B cell (primary cell): Measurements from ENCODE around the gene ZFAND6. TPM values are rescaled to one million over a fixed set of nuclear protein-coding genes. Genes with fewer than 3 reads are reported as not detected.
A peak's percentile ranks its signal among the peaks of the same experiment; 100 is the strongest.

Experiments
- ATAC-seq: fragments of 200-7000 bp; cut with Tn5 transposase; one replicate; pipeline ENCODE4 v1.10.0; 2021; ENCODE audit warnings: low read depth, mild to moderate bottlenecking, moderate number of reproducible peaks, moderate library complexity
- CTCF ChIA-PET: fragments of 350-600 bp; sonication (Branson Sonifier 250); formaldehyde crosslinking; loops from one replicate; lab custom pipeline; 2021; ENCODE audit warnings: antibody characterized with exemption, inconsistent platforms; lab: Charles Lee
- POLR2A ChIA-PET: fragments of 350-600 bp; sonication (Branson Sonifier 250); formaldehyde crosslinking; loops from one replicate; lab custom pipeline; 2021; ENCODE audit warnings: antibody characterized with exemption; lab: Charles Lee
- DNase-seq: peaks from one replicate; pipeline ENCODE4 v3.0.0; 2013
- H2AFZ ChIP-seq: 2 replicates; pipeline ENCODE4 v1.6.1; 2012; ENCODE audit warnings: mild to moderate bottlenecking, low read depth, low read length; ENCODE audit not compliant: insufficient read depth, poor library complexity, severe bottlenecking
- H3K27ac ChIP-seq, 2 donors: 1 replicate in 1 of 2; 2 replicates in 1 of 2; pipeline ENCODE4 v1.5.1; 2012 to 2013; ENCODE audit warnings: low read length in 2 of 2, mild to moderate bottlenecking in 2 of 2, moderate library complexity in 1 of 2
- H3K27me3 ChIP-seq, 4 experiments: fragments of 200-600 bp in 1 of 4; sonication (generic) in 1 of 4; replicated peaks in 1 of 4; 1 replicate in 2 of 4; 2 replicates in 2 of 4; pipeline versions ENCODE4 v1.6.1 to v1.7.0; 2013 to 2016; ENCODE audit warnings: low read length in 3 of 4, mild to moderate bottlenecking in 2 of 4, mixed read lengths in 1 of 4, moderate library complexity in 1 of 4; ENCODE audit not compliant: insufficient read depth in 4 of 4, control insufficient read depth in 3 of 4; ENCODE audit errors: control extremely low read depth in 1 of 4
- H3K36me3 ChIP-seq, 2 experiments: replicated peaks in 1 of 2; 1 replicate in 1 of 2; 2 replicates in 1 of 2; pipeline versions ENCODE4 v1.6.1 to v1.7.1; 2013; ENCODE audit warnings: low read length in 1 of 2; ENCODE audit not compliant: insufficient read depth in 2 of 2, control insufficient read depth in 1 of 2; ENCODE audit errors: control extremely low read depth in 1 of 2, extremely low read depth in 1 of 2
- H3K4me1 ChIP-seq, 2 donors: fragments of 200-600 bp in 1 of 2; sonication (generic) in 1 of 2; 1 replicate in 1 of 2; 2 replicates in 1 of 2; pipeline versions ENCODE4 v1.5.1 to v1.6.1; 2013 to 2017; ENCODE audit warnings: low read length in 2 of 2; ENCODE audit not compliant: control insufficient read depth in 2 of 2, insufficient read depth in 2 of 2
- H3K4me2 ChIP-seq: replicated peaks from 2 replicates; pipeline ENCODE3; 2012; ENCODE audit warnings: mild to moderate bottlenecking, low read depth, low read length; ENCODE audit not compliant: poor library complexity, severe bottlenecking
- H3K4me3 ChIP-seq, 5 experiments: fragments of 200-600 bp in 1 of 5; sonication (generic) in 1 of 5; 1 replicate in 3 of 5; 2 replicates in 2 of 5; pipeline versions ENCODE4 v1.5.1 to v1.7.0; 2011 to 2016; ENCODE audit warnings: low read length in 4 of 5, mild to moderate bottlenecking in 4 of 5, low read depth in 2 of 5, control low read depth in 1 of 5, moderate library complexity in 1 of 5; ENCODE audit not compliant: insufficient read depth in 1 of 5; ENCODE audit errors: control extremely low read depth in 1 of 5, extremely low read depth in 1 of 5
- H3K79me2 ChIP-seq: fragments of 200-600 bp; sonication (generic); one replicate; pipeline ENCODE4 v1.6.0; 2016; ENCODE audit warnings: low read length; ENCODE audit not compliant: control insufficient read depth, insufficient read depth
- H3K9ac ChIP-seq: fragments of 200-600 bp; sonication (generic); 2 replicates; pipeline ENCODE4 v1.6.1; 2017; ENCODE audit warnings: mild to moderate bottlenecking, low read length, moderate library complexity
- H3K9me3 ChIP-seq, 3 donors: one replicate each; pipeline versions ENCODE4 v1.6.1 to v1.7.1; 2013; ENCODE audit warnings: low read length in 2 of 3; ENCODE audit not compliant: control insufficient read depth in 2 of 3, insufficient read depth in 1 of 3; ENCODE audit errors: control extremely low read depth in 1 of 3
- H4K20me1 ChIP-seq: 2 replicates; pipeline ENCODE4 v1.6.0; 2012; ENCODE audit warnings: mild to moderate bottlenecking, low read length; ENCODE audit not compliant: insufficient read depth, control insufficient read depth, poor library complexity, severe bottlenecking
- H3K27ac Mint-ChIP-seq: one replicate; pipeline ENCODE4 v1.8.0; 2021; ENCODE audit warnings: mixed read lengths
- H3K27me3 Mint-ChIP-seq: one replicate; pipeline ENCODE4 v1.8.0; 2021; ENCODE audit warnings: mixed read lengths
- H3K4me1 Mint-ChIP-seq: one replicate; pipeline ENCODE4 v1.8.0; 2021; ENCODE audit warnings: mixed read lengths
- H3K4me3 Mint-ChIP-seq: one replicate; pipeline ENCODE4 v1.8.0; 2021; ENCODE audit warnings: mixed read lengths
- H3K9me3 Mint-ChIP-seq: one replicate; pipeline ENCODE4 v1.8.0; 2022; ENCODE audit warnings: mixed read lengths; ENCODE audit not compliant: insufficient read depth
- EZH2 ChIP-seq: IDR thresholded peaks from 2 replicates; pipeline ENCODE4 v1.6.1; 2012; ENCODE audit warnings: borderline replicate concordance, low read depth, mild to moderate bottlenecking, moderate library complexity, low read length; ENCODE audit not compliant: insufficient read depth, poor library complexity, severe bottlenecking
- WGBS: methylation state at CpG from one replicate; pipeline ENCODE4 v1.1.5; 2013; ENCODE audit warnings: missing lambda C conversion rate; ENCODE audit not compliant: insufficient coverage; 5-methylcytosine and 5-hydroxymethylcytosine counted together
- intact Hi-C: fragments of 100-400 bp; cut with micrococcal nuclease; formaldehyde crosslinking; loops from one replicate; pipeline ENCODE4 v1.10.0; 2022
- polyA plus RNA-seq: library from polyadenylated mRNA; depleted of rRNA; stranded (reverse); fragments of >200 nt; gene quantifications from 2 replicates; pipeline ENCODE4 v1.2.3, GENCODE V29; 2012
- total RNA-seq, 2 donors: library from RNA; stranded (reverse); fragments of 120-200 nt in 1 of 2; gene quantifications; 1 replicate in 1 of 2; 2 replicates in 1 of 2; pipeline versions ENCODE4 v1.2.3 to v1.2.4, GENCODE V29; 2013 to 2022
- TF ChIP-seq, protein P1 (sequence below): fragments of 200-600 bp; IDR thresholded peaks from one replicate; pipeline ENCODE4 v1.8.0; 2022; ENCODE audit warnings: antibody characterized with exemption, mild to moderate bottlenecking

Gene ZFAND6
- total and polyA plus RNA-seq, 2 donors (not counting 1 experiment from before 2014, with no cell fraction given): 60.6 to 144 TPM

DNA sequence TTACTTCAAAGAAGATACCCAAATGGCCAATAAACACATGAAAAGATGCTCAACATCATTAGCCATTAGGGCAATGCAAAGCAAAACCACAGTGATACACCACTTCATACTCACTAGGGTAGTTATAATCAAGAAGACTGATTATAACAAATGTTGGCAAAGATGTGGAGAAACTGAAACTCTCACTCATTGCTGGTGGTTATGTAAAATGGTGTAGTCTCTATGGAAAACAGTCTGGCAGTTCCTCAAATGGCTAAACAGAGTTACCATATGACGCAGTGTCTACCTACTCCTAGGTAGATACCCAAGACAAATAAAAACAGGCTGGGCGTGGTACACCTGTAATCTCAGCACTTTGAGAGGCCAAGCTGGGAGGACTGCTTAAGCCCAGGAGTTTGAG lies 3.5 kb upstream of the ZFAND6 start:
- no peak overlapping the region for H3K4me2 ChIP-seq
- ChIA-PET POLR2A (no interaction called here), CTCF (no interaction called here)
- H3K4me3 Mint-ChIP-seq: no peak overlapping the region
- H3K4me3 ChIP-seq: no peak overlapping the region
- H3K79me2 ChIP-seq: peaks cover 13% of the 10 kb centered on the region
- DNase-seq (peak; percentile 59), ATAC-seq (no peak)
- no peaks in the 10 kb centered on the region for H3K27me3 Mint-ChIP-seq
- no peaks in the 10 kb centered on the region for H4K20me1 ChIP-seq
- H3K4me1 Mint-ChIP-seq: peaks cover 44% of the 10 kb centered on the region
- no peaks in the 10 kb centered on the region for H3K9me3 ChIP-seq
- intact Hi-C loops: no loop called here
- H3K27me3 ChIP-seq: no peaks in the 10 kb centered on the region
- H3K27ac ChIP-seq: peak overlapping the region in 1 of 2 donors; percentile 41
- no peaks in the 10 kb centered on the region for H3K9me3 Mint-ChIP-seq
- no peak overlapping the region for H2AFZ ChIP-seq
- H3K9ac ChIP-seq: no peak overlapping the region
- WGBS: no CpG with 5 or more reads among the region's 2 CpGs
- H3K27ac Mint-ChIP-seq: peak overlapping the region; percentile 8
- no peaks in the 10 kb centered on the region for H3K36me3 ChIP-seq
- TF ChIP-seq EZH2: no peak
- TF ChIP-seq, protein P1, sequence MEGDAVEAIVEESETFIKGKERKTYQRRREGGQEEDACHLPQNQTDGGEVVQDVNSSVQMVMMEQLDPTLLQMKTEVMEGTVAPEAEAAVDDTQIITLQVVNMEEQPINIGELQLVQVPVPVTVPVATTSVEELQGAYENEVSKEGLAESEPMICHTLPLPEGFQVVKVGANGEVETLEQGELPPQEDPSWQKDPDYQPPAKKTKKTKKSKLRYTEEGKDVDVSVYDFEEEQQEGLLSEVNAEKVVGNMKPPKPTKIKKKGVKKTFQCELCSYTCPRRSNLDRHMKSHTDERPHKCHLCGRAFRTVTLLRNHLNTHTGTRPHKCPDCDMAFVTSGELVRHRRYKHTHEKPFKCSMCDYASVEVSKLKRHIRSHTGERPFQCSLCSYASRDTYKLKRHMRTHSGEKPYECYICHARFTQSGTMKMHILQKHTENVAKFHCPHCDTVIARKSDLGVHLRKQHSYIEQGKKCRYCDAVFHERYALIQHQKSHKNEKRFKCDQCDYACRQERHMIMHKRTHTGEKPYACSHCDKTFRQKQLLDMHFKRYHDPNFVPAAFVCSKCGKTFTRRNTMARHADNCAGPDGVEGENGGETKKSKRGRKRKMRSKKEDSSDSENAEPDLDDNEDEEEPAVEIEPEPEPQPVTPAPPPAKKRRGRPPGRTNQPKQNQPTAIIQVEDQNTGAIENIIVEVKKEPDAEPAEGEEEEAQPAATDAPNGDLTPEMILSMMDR: no peak
- peaks cover 18 to 29% of the 10 kb centered on the region in 2 donors for H3K4me1 ChIP-seq

DNA sequence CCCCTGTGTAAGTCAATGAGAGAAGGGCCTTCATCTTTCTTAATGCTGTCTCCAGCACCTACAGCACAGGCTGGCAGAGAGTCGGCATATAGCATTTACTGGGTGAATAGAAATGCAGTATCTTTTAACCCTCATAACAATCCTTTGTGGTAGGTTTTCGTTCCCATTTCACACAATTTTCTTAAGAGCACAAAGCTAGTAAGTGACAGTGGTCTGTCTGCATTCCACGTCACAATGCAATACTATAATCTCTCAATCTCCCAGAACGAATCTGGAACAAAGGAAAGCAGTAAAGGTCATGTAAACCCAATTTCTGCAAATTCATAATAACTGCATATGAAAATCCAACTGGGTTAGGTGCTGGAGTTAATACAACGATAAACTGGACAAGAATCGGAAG lies 1.4 kb upstream of the ZFAND6 start:
- no peaks in the 10 kb centered on the region for H3K9me3 ChIP-seq
- H2AFZ ChIP-seq: no peak overlapping the region
- H3K27ac ChIP-seq: no peak overlapping the region
- Mint-ChIP-seq H3K4me3 (peak overlapping the region; percentile 48), H3K27ac (no peak overlapping the region), H3K9me3 (no peaks in the 10 kb centered on the region), H3K27me3 (no peaks in the 10 kb centered on the region), H3K4me1 (peaks cover 50% of the 10 kb centered on the region)
- ChIA-PET POLR2A (no interaction called here), CTCF (interaction anchor here (1.5 kb wide), 1 partner anchor 86 kb away, joined by 4 read pairs; no protein-coding TSS in a partner anchor)
- TF ChIP-seq EZH2: no peak
- TF ChIP-seq, protein P1: no peak
- intact Hi-C loops: loop anchor here (2.0 kb wide), 1 partner anchor 87 kb away; the partner anchor contains the start of gene BCL2A1
- no peak for ATAC-seq
- DNase-seq: no peak
- H3K4me1 ChIP-seq: peaks cover 25 to 31% of the 10 kb centered on the region in 2 donors
- WGBS: no CpG with 5 or more reads among the region's 6 CpGs
- H3K9ac ChIP-seq: no peak overlapping the region
- no peaks in the 10 kb centered on the region for H3K27me3 ChIP-seq
- no peak overlapping the region for H3K4me2 ChIP-seq
- H3K36me3 ChIP-seq: no peaks in the 10 kb centered on the region
- no peak overlapping the region for H3K4me3 ChIP-seq
- peaks cover 11% of the 10 kb centered on the region for H4K20me1 ChIP-seq
- peaks cover 35% of the 10 kb centered on the region for H3K79me2 ChIP-seq
